T1000 (cell line): ENCODE results near the gene PTPRR.

Experiments
- DNase-seq: peaks from one replicate; lab custom pipeline; 2025; ENCODE audit warnings: mixed read lengths; lab: John Stamatoyannopoulos, UW

Gene PTPRR

GRCh38 chr12:70645494-70646317 is 274.8 kb downstream of the PTPRR start:
- DNase-seq, result peak; percentile 90

DNA sequence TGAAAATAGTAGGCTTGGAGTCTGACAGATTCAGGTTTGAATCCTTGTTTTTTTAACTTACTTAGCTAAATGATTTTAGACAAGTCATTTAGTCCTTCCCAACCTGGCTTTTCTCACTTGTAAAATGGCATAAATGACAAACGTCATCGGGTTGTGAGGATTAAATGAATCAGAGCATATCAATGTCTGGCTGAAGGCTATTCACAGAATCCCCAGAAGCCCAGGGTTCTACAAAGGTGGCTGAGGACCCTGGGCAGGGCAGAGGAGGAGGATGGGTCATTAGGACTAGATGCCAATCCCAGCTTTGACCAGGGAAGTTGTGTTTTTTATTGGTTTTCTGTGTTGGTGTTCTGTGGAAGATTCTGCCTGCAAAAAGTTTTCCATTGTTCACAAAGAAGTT is 275.7 kb downstream of the PTPRR start:
- DNase-seq, result no peak

DNA sequence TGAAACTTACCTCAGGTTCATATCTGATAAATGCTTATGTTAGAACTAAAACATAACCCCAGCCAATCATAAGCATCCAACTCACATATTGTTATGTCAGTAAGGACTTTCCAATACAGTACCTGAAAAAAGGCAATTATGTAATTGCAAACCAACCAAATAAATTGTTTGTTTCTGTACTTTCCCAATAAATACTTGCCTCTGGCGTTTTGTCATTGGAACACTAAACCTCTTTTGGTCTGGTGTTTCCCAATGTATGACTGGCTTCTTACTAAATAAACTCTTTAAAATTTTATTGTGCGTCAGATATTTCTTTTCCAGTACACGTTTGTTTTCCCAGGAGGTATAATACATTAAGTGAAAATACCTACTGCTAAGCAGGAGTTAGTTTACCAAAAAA is 276.6 kb downstream of the PTPRR start:
- no peak for DNase-seq

DNA sequence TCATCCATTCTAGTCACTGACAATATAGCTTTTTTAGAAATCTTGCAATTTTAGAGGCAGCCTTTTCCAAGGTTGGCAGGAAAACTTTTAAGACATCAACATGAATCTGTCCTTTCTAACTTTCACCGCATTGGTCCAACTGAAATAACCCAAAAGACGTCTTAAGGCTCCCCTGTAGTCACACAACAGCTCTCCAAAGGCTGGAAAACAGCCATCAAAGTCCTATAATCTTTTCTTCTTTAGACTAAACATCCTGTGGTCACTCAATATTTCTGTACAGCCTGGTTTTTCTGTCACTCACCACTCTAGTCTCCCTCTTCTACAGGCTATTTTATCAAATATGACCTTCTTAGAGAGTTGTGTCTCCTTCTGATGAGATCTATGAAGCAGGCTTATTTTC is 278.8 kb downstream of the PTPRR start:
- DNase-seq, result no peak

DNA sequence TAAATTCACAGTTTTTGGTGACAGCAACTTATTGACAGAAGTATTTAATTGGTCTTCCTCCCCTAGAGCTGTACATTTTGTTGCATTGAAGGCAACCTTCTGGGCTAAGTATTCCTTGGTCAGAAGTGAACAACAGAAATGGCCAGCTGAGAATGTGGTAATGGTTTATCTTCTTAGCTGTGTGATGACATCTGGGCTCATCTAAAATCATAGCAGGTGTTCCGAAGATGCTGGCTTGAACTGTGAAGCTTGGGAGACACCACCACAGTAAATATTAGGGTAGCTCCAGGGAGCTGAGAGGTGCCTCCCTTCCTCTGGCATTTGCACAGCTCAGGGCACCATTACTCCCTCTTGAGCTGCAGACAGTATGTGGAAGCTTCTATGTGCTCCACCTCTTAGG is 279.6 kb downstream of the PTPRR start:
- no peak for DNase-seq

DNA sequence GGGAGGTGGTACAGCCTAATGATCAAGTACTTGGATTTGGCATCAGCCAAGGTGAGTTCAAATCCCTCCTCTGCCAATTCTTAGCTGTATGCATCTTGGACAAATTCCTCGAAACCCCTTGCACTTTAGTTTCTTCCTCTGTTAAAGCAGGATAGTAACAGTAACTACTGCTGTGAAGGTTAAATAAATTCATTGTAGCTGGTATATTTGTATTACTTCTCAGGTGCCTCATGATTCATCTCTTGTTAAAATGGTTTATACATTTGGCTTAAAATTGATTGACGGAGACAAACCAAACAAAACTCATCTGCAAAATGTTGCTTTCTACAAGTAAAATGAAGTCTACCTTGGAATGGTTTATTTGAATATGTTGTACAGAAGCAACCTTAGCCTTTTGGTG is 281.0 kb downstream of the PTPRR start:
- DNase-seq, result no peak

DNA sequence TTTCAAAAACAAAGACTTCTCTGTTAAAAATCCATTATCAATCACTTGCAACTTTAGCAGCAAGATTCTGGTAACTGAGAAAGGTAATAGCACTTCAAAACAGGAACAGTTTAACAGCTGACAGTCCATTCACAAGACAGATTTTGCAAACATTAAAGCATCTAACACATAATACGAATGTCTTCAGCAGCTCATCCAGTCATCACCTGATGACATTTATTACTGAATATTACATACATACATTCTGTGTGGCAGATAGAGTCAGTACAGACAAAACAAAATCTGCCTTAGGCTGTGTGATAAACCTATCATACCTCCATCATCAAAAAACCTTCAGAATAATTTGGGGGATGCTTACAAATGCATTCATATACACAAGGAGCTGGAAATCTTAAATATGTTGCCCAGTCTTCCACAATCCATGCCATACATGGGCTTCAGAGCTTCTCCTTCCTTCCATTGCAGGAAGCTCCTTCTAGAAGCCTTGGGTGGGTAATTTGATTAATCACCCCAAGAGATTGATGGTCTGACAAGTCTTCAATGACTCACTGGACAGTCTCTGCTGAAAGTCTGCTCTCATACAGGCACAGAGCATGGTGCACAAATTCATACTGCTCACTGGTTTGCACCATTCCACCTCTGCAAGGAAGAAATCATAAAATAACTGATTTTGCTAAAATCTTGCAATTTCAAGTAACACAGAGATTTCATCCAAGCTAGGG is 281.7 kb downstream of the PTPRR start:
- no peak for DNase-seq

- no peak for DNase-seq
These were observed 283.0 kb downstream of the PTPRR start, which contains the start of gene PTPRB for GRCh38 chr12:70637303-70638085. Gene PTPRB (minus strand): TSS chr12:70637429. CDS start chr12:70637395, 34 bp downstream.

GRCh38 chr12:70635755-70636154 is 284.8 kb downstream of the PTPRR start:
- no peak for DNase-seq

DNA sequence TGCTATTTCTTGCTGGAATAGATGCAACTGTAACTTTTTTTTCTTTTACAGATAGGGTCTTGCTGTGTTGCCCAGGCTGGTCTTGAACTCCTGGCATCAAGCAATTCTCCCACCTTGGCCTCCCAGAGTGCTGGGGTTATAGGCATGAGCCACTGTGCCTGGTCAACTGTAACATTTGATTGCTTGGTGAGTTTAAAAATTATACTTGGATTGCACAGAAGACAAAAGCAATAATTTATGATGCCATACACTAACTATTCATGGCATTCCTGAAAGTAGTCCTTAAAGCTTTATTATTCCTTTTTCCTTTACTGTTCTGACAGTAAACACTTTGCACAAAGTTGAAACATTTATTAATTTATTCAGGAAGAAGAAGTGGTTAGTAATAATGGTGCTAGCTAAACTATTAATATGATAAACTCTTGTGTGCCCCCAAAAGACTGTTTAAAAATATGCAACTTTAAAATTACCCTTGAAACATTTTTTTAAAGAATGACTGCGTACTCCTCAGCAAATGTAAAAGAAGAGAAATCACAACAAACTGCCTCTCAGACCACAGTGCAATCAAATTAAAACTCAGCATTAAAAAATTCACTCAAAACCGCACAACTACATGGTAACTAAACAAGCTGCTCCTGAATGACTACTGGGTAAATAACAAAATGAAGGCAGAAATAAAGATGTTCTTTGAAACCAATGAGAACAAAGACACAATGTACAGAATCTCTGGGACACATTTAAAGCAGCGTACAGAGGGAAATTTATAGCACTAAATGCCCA is 291.6 kb downstream of the PTPRR start:
- no peak for DNase-seq

- DNase-seq, result no peak
These were observed 292.9 kb downstream of the PTPRR start for GRCh38 chr12:70627677-70628076.

- no peak for DNase-seq
These were observed 294.4 kb downstream of the PTPRR start for GRCh38 chr12:70626180-70626579.

GRCh38 chr12:70619471-70620152 is 300.9 kb downstream of the PTPRR start:
- no peak for DNase-seq

DNA sequence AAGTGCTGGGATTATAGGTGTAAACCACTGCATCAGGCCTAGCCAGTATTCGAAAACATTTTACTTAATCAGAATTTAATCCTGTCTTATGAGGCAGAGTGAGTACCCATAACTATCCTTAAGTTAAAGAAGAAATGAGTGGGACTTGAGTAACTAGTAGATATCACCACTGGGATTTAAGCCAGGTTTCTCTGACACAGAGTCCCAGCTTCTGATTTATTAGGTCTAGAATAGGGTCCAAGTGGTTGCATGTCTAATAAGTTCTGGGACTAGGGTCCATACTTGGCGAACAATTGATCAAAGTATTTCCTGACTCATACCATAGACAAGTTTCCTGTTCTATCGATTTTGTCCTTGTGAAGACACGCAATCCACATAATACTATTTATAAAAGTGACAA is 302.2 kb downstream of the PTPRR start:
- DNase-seq, result no peak

- DNase-seq, result no peak
These were observed 303.1 kb downstream of the PTPRR start for GRCh38 chr12:70617450-70617849.

DNA sequence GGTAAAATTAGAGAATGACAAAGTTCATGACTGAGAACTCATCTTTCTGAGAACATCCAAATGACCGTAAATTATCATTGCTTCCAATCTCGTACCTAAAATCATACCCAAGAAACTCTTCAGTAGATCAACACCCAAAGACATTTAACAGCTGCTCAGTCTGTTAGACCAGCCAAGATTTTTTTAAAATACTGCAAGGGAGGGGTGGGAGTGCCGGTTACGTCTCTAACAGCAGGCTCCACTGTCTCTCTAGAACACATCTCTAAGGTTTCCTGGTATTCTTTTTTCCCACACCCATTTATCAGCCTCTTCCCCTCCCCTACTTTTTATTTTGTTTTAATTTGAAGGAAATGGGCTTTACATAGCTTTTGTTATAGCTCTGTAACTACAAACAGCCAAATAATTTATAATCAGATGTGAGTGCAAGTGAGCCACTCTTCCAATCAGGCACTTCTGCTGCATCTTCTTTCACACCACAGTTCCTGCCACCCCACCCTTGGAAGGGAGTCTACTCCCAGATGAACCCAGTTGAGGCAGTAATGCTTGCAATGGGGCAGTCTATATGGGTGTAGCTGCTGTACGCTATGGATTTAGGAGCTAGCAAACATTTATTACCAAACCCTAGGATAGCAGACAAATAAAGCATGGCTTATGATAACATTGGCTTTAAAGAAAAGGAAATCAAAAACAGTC is 305.2 kb downstream of the PTPRR start:
- no peak for DNase-seq

- DNase-seq, result no peak
These were observed 310.6 kb downstream of the PTPRR start for GRCh38 chr12:70609739-70610491.

GRCh38 chr12:70609203-70609602 is 311.3 kb downstream of the PTPRR start:
- no peak for DNase-seq

GRCh38 chr12:70608184-70608583 is 312.4 kb downstream of the PTPRR start:
- no peak for DNase-seq

- DNase-seq, result no peak
These were observed 313.4 kb downstream of the PTPRR start for GRCh38 chr12:70607107-70607506.
